ENCODE results near the gene RDH5. TPM values are rescaled to one million over a fixed set of nuclear protein-coding genes. Genes with fewer than 3 reads are reported as not detected.

Gene RDH5
- total RNA-seq, 1 experiment from 2014 or later, result 6.2 TPM

GRCh38 chr12:55726971-55727370 is 6.8 kb downstream of the RDH5 start:
- POLR2A ChIA-PET, result no interaction called here

GRCh38 chr12:55727643-55728185 is 7.5 kb downstream of the RDH5 start:
- Histone ChIP-seq H3K4me1 (ENCODE audit: control insufficient read depth in 1 of 2, insufficient read depth in 2 of 2, low read length in 2 of 2) (peaks cover 17 to 45% of the 10 kb centered on the region in 2 experiments), H3K4me3 (replicated peaks in 1 of 2; ENCODE audit: low read depth in 1 of 2, low read length in 2 of 2) (peak overlapping the region; percentile 88 to 96), H3K9ac (ENCODE audit: low read length) (peak overlapping the region; percentile 93), H3K9me3 (ENCODE audit: control insufficient read depth in 1 of 2, insufficient read depth in 1 of 2, low read depth in 1 of 2, low read length in 2 of 2) (no peaks in the 10 kb centered on the region), H3K27me3 (ENCODE audit: insufficient read depth, low read length) (no peaks in the 10 kb centered on the region), H2AFZ (ENCODE audit: low read depth, low read length, poor library complexity, severe bottlenecking) (no peak overlapping the region), H3K9me2 (ENCODE audit: insufficient read depth) (no peaks in the 10 kb centered on the region), H3K4me2 (ENCODE audit: low read length) (peak overlapping the region; percentile 95), H4K20me1 (ENCODE audit: insufficient read depth) (no peaks in the 10 kb centered on the region), H3K27ac (ENCODE audit: low read depth, low read length) (peak overlapping the region; percentile 94), H3K79me2 (ENCODE audit: insufficient read depth, low read length) (peaks cover 22% of the 10 kb centered on the region), H3K36me3 (ENCODE audit: control insufficient read depth in 1 of 2, insufficient read depth in 2 of 2, low read length in 2 of 2) (peaks cover 9 to 41% of the 10 kb centered on the region in 2 experiments; a peak in 3 of 4 replicates)
- intact Hi-C loops (cut with micrococcal nuclease), result no loop called here
- ChIA-PET POLR2A (no interaction called here), RAD21 (ENCODE audit: low non-redundant PET in 1 of 2, low total read pairs in 2 of 2, uncharacterized antibody in 2 of 2, unreplicated experiment in 2 of 2) (no interaction called here), CTCF (no interaction called here)
- BruUV-seq (replicated peaks), result TSS peak; percentile 43
- ATAC-seq (no peak), DNase-seq (ENCODE audit: low read depth, low spot score) (no peak)
- TF ChIP-seq TCF7L2 (IDR thresholded peaks at IDR 0.05; ENCODE audit: borderline replicate concordance, extremely low read depth, insufficient read depth, insufficient read length) (no peak), CTCF (IDR thresholded peaks at IDR 0.05 in 2 of 3, conservative IDR thresholded peaks at IDR 0.05 in 1 of 3; ENCODE audit: borderline replicate concordance in 1 of 3, insufficient read depth in 1 of 3, low read depth in 2 of 3, low read length in 2 of 3) (no peak), SIN3A (IDR thresholded peaks at IDR 0.05; ENCODE audit: low read depth) (no peak), ATF3 (IDR thresholded peaks at IDR 0.05) (no peak), CEBPB (IDR thresholded peaks at IDR 0.05; ENCODE audit: low read depth) (no peak), EZH2phosphoT487 (IDR thresholded peaks at IDR 0.05; ENCODE audit: borderline replicate concordance) (no peak), SP1 (IDR thresholded peaks at IDR 0.05; ENCODE audit: low read depth) (no peak)

More at GRCh38 chr12:55726971-55727370, 6.8 kb downstream of the RDH5 start:
- Histone ChIP-seq H3K4me1 (ENCODE audit: control insufficient read depth in 1 of 2, insufficient read depth in 2 of 2, low read length in 2 of 2) (peaks cover 17 to 45% of the 10 kb centered on the region in 2 experiments), H3K4me2 (ENCODE audit: low read length) (peak overlapping the region; percentile 95), H3K27ac (ENCODE audit: low read depth, low read length) (peak overlapping the region; percentile 94), H3K9ac (ENCODE audit: low read length) (peak overlapping the region; percentile 93), H2AFZ (ENCODE audit: low read depth, low read length, poor library complexity, severe bottlenecking) (no peak overlapping the region), H3K4me3 (replicated peaks in 1 of 2; ENCODE audit: low read depth in 1 of 2, low read length in 2 of 2) (peak overlapping the region; percentile 88 to 96), H3K9me3 (ENCODE audit: control insufficient read depth in 1 of 2, insufficient read depth in 1 of 2, low read depth in 1 of 2, low read length in 2 of 2) (no peaks in the 10 kb centered on the region), H4K20me1 (ENCODE audit: insufficient read depth) (no peaks in the 10 kb centered on the region), H3K36me3 (ENCODE audit: control insufficient read depth in 1 of 2, insufficient read depth in 2 of 2, low read length in 2 of 2) (peaks cover 9 to 41% of the 10 kb centered on the region in 2 experiments; a peak in 3 of 4 replicates), H3K27me3 (ENCODE audit: insufficient read depth, low read length) (no peaks in the 10 kb centered on the region), H3K79me2 (ENCODE audit: insufficient read depth, low read length) (peaks cover 22% of the 10 kb centered on the region), H3K9me2 (ENCODE audit: insufficient read depth) (no peaks in the 10 kb centered on the region)
- no TSS peak for BruUV-seq (replicated peaks)
- DNase-seq (ENCODE audit: low read depth, low spot score) (no peak), ATAC-seq (no peak)
- intact Hi-C loops (cut with micrococcal nuclease), result no loop called here
- ChIA-PET RAD21 (ENCODE audit: low non-redundant PET in 1 of 2, low total read pairs in 2 of 2, uncharacterized antibody in 2 of 2, unreplicated experiment in 2 of 2) (no interaction called here), CTCF (no interaction called here)
- TF ChIP-seq ZFX (IDR thresholded peaks at IDR 0.05), result no peak
- no peak for TF ChIP-seq MAX (IDR thresholded peaks at IDR 0.05)
- no peak for TF ChIP-seq EZH2phosphoT487 (IDR thresholded peaks at IDR 0.05; ENCODE audit: borderline replicate concordance)
